AG20443 (cell line): ENCODE data around the gene BMI1.
A peak's percentile ranks its signal among the peaks of the same experiment; 100 is the strongest.
"Not testable (repeated sequence)": the region's sequence is repeated elsewhere in the genome, so short reads cannot be mapped to it uniquely, and the experiment has no call there.

Experiments
- DNase-seq: peaks from one replicate; pipeline ENCODE4 v3.0.0; 2012; ENCODE audit warnings: low spot score, mixed read lengths

BMI1 gene

GRCh38 chr10:22320591-22321155 is at the start of gene BMI1:
Gene BMI1 (plus strand): TSS chr10:22321099. CDS start chr10:22326450, 5,351 bp downstream.
- peak; percentile 90 for DNase-seq

- DNase-seq = no peak
Observed at GRCh38 chr10:22271786-22272185, 49.1 kb upstream of the BMI1 start.

DNA sequence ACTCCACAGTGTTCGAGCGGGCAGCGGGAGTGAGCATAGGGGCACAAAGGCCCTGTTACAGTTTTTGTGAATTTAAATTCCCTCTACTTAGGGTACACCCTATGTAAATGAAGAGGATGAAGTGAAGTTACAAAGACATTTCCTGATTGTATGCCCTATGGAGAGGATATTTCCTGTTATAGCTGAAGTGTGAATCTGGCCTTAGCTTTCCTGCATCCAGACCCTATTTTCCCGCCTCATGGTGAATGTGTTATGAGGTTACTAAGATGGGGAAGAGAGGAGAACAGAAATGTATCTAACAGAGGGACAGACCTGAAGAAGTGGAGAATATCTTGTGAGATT is 42.5 kb upstream of the BMI1 start:
- no peak for DNase-seq

DNA sequence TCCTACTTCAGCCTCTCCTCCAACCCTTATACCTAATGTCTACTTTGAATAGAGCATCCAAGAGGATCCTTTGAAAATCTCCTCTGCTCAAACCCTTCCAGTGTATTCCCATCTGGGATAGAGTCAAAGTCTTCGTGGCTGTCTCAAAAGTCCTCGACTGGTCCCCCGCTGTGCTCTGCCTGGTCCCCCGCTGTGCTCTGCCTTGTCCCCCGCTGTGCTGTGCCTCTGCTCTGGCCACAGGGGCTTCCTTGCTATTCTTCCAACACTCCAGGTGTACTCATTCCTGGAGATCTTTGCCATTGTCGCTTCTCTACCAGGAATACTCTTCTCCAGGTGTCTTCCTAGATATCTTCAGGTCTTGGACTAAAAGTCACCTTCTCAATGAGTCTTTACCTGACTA is 40.8 kb upstream of the BMI1 start:
- no peak for DNase-seq

- DNase-seq = no peak
Observed at GRCh38 chr10:22285130-22285529, 35.8 kb upstream of the BMI1 start.

GRCh38 chr10:22293747-22294404 is 27.0 kb upstream of the BMI1 start:
- DNase-seq = no peak

- DNase-seq = no peak
Observed at GRCh38 chr10:22294694-22295093, 26.2 kb upstream of the BMI1 start.

DNA sequence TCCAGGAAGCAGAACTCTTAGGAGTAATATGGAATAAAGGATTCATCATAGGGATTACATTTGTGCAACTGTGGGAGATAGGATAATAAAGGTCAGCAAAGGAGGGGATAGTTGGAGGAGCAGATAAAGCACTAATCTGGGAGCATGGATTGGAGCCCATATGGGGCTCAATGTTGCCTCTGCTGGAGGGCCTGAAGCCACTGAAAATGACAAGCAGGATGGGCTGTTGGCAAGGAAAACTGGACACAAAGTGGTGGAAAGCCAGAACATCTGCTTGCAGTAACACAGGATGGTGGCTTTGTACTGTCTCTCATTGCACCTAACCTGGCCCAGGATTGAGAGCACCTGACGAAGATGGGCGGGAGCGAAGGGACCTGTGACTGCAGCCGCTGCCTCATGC is 19.7 kb upstream of the BMI1 start:
- no peak for DNase-seq

- no peak for DNase-seq
Observed at GRCh38 chr10:22303461-22303860, 17.4 kb upstream of the BMI1 start.

DNA sequence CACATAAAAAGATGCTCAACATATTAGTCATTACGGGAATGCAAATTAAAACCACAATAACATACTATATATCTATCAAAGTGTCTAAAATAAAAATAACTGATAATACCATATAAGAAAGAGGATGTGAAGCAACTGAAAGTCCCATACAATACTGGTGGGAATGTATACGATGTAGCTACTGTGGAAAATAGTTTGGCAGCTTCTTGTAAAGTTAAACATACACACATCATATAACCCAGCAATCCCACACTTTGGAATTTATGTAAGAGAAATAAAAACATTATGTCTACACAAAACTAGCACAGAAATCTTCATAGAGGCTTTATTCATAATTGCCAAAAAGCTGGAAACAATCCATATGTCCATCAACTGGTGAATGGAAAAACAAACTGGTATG is 15.2 kb upstream of the BMI1 start:
- DNase-seq = no peak

DNA sequence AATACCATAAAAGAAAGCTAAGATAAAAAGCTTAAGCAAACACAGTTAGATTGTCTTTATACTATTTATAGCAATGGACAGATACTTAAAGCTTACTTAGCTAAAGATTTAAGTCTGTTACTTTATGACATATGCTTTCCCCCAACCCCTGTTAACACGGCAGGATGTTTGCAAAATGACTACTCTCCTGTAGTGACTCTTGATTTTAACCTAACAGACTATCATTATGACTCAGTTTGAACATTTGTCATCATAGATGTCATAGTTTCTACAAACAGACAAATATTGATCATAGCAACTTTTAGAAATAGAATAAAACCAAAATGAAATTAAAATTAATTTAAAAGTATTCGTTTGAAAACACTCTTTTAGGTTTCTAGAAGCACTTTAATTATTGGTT is 12.5 kb upstream of the BMI1 start:
- DNase-seq = peak; percentile 11

DNA sequence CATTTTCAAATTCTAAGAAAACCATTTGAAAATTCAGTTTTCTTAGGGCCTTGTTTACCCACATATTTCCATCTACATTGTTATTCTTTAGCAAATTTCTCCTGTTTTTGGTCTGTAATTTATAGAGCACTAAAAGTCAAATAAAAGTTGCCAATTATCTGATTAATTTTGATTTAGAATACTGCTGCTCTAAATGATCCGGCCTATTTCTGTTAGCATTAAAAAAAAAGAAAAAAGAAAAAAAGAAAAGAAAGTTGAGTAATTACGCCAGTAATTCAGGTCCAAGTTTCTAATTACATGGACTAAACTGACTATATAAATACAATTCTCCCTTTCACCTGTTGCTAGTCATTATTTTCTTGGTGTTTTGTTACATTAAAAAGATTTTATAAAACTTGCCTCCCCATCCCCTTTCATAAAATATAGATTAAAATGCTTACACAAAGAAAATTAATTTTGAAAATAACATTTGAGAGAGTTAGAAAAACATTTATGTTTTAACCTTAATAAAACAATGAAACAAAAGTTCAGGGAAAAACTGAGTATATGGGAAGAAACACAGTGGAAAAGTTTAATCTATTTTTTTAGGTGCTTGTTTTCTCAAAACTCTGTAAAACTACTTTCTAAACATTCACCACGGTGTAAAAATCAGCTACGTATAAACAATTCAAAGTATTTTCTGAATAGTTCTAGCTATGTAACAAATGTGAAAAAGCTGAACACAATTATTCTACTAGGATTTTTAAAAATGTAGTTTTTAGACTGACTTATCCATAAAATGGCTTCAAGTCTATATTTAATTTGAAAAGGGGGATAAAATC is 11.5 kb upstream of the BMI1 start:
- no peak for DNase-seq

DNA sequence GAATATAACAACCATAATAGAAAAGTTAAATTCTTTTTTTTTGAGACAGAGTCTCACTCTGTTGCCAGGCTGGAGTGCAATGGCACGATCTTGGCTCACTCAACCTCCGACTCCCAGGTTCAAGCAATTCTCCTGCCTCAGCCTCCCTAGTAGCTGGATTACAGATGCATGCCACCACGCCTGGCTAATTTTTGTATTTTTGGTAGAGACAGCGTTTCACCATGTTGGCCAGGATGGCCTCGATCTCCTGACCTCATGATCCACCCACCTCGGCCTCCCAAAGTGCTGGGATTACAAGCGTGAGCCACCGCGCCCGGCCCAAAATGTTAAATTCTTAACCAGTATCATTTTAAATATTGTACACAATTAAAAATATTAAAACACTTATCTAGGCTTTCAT is 10.9 kb upstream of the BMI1 start:
- not testable (repeated sequence) for DNase-seq

DNA sequence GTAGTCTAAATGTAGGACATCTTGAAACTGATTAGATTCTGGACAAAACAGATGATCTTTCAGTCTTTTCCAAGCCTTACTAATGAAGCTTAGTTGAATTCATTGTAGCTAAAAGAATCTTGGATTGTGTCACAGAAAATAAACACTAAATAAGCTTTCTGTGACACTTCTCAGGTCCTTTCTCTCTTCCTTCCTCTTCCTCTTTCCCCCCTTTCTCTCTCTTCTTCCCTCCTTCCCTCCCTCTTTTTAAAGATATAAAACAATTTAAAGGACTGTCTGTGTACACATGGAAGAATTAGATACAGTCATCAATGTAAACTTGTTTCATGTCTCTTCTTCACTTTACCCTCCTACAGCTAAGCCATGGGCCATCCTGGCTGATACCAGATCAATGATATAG is 10.0 kb upstream of the BMI1 start:
- DNase-seq = no peak

- DNase-seq = no peak
Observed at GRCh38 chr10:22314852-22315251, 6.0 kb upstream of the BMI1 start.

DNA sequence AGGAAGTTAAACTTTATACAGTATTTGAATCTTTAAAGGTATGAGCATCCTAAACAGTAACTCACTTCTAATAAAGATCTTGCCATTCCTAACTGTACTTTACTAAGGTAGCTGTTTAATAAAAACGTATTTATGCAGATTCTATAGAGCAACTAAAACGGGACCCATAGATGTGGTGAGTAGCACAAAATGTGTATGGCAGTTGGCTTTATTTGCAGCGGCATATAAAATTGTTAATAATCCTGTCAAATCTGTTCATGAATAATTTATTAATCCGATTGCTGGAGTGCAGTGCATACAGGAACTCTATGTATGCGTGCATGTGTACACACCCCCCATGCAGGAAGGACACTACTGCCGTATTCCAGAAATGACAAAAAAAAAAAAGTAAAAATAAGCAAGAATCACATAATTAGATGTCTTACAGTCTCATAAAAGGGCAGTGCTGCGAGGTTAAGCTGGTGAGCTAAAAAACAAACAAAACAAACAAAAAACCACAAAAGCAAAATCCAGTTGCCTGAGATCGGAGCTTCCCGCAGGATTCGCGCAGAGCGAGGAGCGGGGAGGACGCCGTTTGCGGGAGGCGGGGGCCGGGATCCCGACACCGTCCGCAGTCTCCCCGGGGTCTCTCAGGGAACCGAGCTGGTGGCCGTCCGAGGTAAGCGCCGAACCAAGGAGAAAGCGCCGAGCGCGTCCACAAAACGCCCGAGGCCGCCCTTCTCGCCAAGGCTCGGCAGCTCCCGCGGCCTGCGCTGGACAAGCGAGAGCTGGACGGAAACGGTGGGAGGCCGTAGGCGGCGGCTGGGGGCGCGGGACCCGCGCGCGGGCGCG is 5.2 kb upstream of the BMI1 start:
- no peak for DNase-seq

DNA sequence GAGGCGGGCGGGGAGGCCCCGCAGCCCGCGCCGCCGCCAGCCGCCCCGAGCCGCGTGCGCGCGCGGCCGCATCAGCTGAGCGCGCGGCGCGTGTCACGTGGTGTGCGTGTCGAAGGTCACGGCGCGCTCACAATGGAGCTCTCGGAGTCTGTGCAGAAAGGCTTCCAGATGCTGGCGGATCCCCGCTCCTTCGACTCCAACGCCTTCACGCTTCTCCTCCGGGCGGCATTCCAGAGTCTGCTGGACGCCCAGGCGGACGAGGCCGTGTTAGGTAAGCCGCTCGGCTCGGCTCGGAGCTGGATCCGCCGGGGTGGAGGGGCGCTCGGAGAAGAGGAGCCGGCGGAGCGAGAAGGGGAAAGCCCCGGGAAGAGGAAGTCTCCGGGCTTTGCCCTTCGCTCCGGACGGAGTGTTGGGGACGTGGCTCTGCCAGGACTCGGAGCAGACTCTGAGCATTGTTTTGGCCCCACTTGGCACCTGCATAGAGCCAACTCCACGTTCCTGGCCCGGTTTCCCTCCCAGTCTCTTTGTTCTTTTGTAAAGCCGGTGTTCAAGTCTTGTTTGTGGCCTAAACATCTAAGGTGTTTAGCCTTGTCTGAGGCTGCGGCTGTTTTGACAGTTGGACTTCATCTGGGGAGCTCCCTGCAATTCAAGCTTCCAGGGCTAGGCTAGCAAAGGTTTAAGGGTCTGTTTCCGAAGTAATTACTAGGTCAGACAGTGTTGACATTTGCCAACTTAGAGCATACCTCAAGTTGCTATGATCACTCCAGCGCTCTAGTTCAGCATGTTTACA is 4.4 kb upstream of the BMI1 start, which contains the start of gene COMMD3:
Gene COMMD3, plus strand, starts transcription at position 103 of the 790 bp plus-strand sequence. Its CDS starts 30 bp downstream, at position 133.
- DNase-seq = peak; percentile 92

- DNase-seq = no peak
Observed at GRCh38 chr10:22317076-22317370, 3.9 kb upstream of the BMI1 start.

DNA sequence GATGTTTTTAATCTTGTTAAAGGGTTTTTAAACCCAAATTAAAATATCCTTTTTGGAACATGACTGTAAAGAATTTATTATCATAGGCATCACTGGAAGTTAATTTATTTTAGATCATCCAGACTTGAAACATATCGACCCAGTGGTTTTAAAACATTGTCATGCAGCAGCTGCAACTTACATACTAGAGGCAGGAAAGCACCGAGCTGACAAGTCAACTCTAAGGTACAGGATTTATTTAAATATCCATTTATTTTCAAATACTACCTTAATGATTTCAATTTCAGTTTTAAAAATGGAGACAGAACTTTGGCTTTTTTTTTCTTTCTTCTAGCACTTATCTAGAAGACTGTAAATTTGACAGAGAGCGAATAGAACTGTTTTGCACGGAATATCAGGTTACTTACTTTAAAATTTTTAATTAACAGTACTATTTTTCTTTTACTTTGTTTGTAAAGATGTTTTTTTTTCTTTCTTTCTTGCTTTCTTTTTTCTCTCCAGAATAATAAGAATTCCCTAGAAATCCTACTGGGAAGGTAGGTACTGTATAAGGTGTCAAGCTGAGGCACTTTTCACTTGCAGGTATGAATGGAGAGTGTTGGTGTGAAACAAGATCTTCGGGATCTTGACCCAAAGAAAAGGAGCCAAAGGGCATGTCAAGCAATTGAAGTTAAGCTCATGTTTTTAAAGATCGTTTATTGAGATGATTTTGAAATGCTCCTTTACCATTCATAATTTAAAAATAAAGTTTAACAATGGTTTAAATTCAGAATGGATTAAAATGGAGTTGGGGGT is 2.9 kb upstream of the BMI1 start:
- no peak for DNase-seq

DNA sequence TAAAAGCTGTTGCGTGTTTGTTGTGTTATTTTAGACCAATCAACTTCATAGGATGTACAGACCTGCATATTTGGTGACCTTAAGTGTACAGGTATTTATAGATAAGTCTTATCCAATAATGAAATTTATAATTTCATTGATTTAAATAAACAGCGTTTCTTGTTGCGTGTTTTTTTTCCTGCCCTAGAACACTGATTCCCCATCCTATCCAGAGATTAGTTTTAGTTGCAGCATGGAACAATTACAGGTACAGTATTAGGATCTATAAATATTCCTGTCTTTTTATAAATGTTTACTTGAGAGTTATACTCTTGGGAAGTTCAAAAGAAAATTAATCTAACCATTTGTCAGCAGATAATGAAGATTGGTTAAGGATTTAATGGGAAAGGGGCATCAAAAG is 2.1 kb upstream of the BMI1 start:
- DNase-seq = no peak

DNA sequence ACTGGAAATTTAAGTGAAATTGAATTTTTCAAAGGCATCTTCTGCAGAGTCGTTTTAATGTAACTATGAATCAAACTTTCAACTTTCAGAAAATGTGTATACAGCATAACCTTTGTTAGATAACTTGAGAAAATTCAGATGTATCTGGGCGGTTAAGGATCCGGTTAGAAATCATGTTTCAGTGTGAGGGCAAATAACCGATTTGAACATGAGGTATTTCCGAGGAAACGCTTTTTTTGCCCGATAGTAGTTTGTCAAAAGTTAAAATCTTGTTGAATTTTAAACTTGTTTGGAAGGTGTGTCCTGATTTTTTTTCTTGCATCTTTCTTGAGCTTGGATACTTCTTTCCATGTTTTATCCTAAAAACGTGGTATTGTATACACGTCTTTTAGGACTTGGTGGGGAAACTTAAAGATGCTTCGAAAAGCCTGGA is 1.3 kb upstream of the BMI1 start:
- no peak for DNase-seq
